H1 (cell line): ENCODE data around the gene GRIK4. TPM values are rescaled to one million over a fixed set of nuclear protein-coding genes. Genes with fewer than 3 reads are reported as not detected.

Source experiments
- CTCF ChIA-PET: fragments of 300-600 bp; sonication (Branson Sonifier 250); formaldehyde crosslinking; loops from one replicate; lab custom pipeline; 2021; ENCODE audit not compliant: partially characterized antibody; lab: Charles Lee
- POLR2A ChIA-PET: fragments of 300-600 bp; sonication (Branson Sonifier 250); formaldehyde crosslinking; loops from one replicate; lab custom pipeline; 2021; ENCODE audit warnings: inconsistent platforms; ENCODE audit not compliant: partially characterized antibody; lab: Charles Lee
- DNase-seq, 2 experiments: peaks; one replicate each; pipeline versions ENCODE4 v3.0.0 to v3.0.0-alpha.2; 2010 to 2022; ENCODE audit warnings: low spot score in 2 of 2, low read depth in 1 of 2, mixed read lengths in 1 of 2
- FAIRE-seq: peaks from 2 replicates; lab custom pipeline; 2011; peaks lifted over from hg19 to GRCh38; lab: Jason Lieb, UNC
- H2AFZ ChIP-seq: 2 replicates; pipeline ENCODE4 v1.8.1; 2012; ENCODE audit warnings: low read length, inconsistent platforms
- H2AK5ac ChIP-seq: 2 replicates; pipeline ENCODE4 v1.6.1; 2013; ENCODE audit warnings: low read depth, low read length
- H2BK120ac ChIP-seq: replicated peaks from 2 replicates; pipeline ENCODE3; 2013; ENCODE audit warnings: low read depth, low read length, inconsistent platforms
- H2BK12ac ChIP-seq: 2 replicates; pipeline ENCODE4 v1.6.1; 2013; ENCODE audit warnings: low read depth, low read length
- H2BK15ac ChIP-seq: 2 replicates; pipeline ENCODE4 v1.6.1; 2013; ENCODE audit warnings: low read length
- H2BK20ac ChIP-seq: 2 replicates; pipeline ENCODE4 v1.6.1; 2013; ENCODE audit warnings: low read length
- H2BK5ac ChIP-seq: 2 replicates; pipeline ENCODE4 v1.6.1; 2013; ENCODE audit warnings: low read depth, low read length
- H3K14ac ChIP-seq: 2 replicates; pipeline ENCODE4 v1.6.1; 2013; ENCODE audit warnings: inconsistent platforms; ENCODE audit not compliant: insufficient read length
- H3K18ac ChIP-seq: 2 replicates; pipeline ENCODE4 v1.6.1; 2013; ENCODE audit warnings: low read length; ENCODE audit errors: extremely low read depth
- H3K23ac ChIP-seq: 2 replicates; pipeline ENCODE4 v1.6.1; 2013; ENCODE audit warnings: inconsistent platforms; ENCODE audit not compliant: insufficient read length
- H3K23me2 ChIP-seq: 2 replicates; pipeline ENCODE4 v1.6.1; 2013; ENCODE audit warnings: low read depth, low read length
- H3K27ac ChIP-seq: 2 replicates; pipeline ENCODE4 v1.6.1; 2011; ENCODE audit warnings: low read depth, low read length, inconsistent platforms
- H3K27me3 ChIP-seq, 4 experiments: replicated peaks in 1 of 4; 1 replicate in 1 of 4; 2 replicates in 3 of 4; pipeline versions ENCODE4 v1.6.1 to v1.8.1; 2011 to 2013; ENCODE audit warnings: low read length in 3 of 4, mild to moderate bottlenecking in 3 of 4, inconsistent platforms in 2 of 4, mixed read lengths in 2 of 4, moderate library complexity in 1 of 4; ENCODE audit not compliant: control insufficient read depth in 3 of 4, insufficient read depth in 3 of 4; ENCODE audit errors: extremely low read depth in 1 of 4
- H3K36me3 ChIP-seq, 4 experiments: 2 replicates each; pipeline versions ENCODE4 v1.6.1 to v1.8.1; 2011 to 2013; ENCODE audit warnings: mild to moderate bottlenecking in 4 of 4, low read length in 3 of 4, moderate library complexity in 2 of 4, control low read depth in 1 of 4, inconsistent platforms in 1 of 4; ENCODE audit not compliant: insufficient read depth in 4 of 4, control insufficient read depth in 2 of 4
- H3K4ac ChIP-seq: replicated peaks from 2 replicates; pipeline ENCODE3; 2013; ENCODE audit warnings: low read length, low read depth, mixed read lengths, inconsistent platforms; ENCODE audit not compliant: insufficient read length
- H3K4me1 ChIP-seq, 4 experiments: replicated peaks in 1 of 4; 1 replicate in 1 of 4; 2 replicates in 3 of 4; pipeline versions ENCODE4 v1.6.1 to v1.8.1; 2011 to 2013; ENCODE audit warnings: low read length in 3 of 4, inconsistent platforms in 2 of 4, mixed read lengths in 1 of 4; ENCODE audit not compliant: insufficient read depth in 4 of 4, control insufficient read depth in 3 of 4
- H3K4me2 ChIP-seq, 2 experiments: 2 replicates each; pipeline versions ENCODE4 v1.6.1 to v1.8.1; 2011 to 2013; ENCODE audit warnings: low read depth in 2 of 2, low read length in 2 of 2, control low read depth in 1 of 2, inconsistent platforms in 1 of 2, mild to moderate bottlenecking in 1 of 2; ENCODE audit not compliant: insufficient read depth in 1 of 2
- H3K4me3 ChIP-seq, 4 experiments: fragments of 200-600, 300-600 bp in 1 of 4; sonication (generic), shearing (Covaris generic), sonication (Bioruptor Twin) in 1 of 4; 2 replicates each; pipeline versions ENCODE4 v1.5.1 to v1.8.1; 2011 to 2016; ENCODE audit warnings: low read length in 4 of 4, low read depth in 3 of 4, control low read depth in 2 of 4, inconsistent platforms in 2 of 4, mild to moderate bottlenecking in 2 of 4, mixed read lengths in 1 of 4, moderate library complexity in 1 of 4; ENCODE audit not compliant: insufficient read depth in 2 of 4; ENCODE audit errors: extremely low read depth in 1 of 4
- H3K56ac ChIP-seq: replicated peaks from 2 replicates; pipeline ENCODE3; 2013; ENCODE audit warnings: low read depth, mild to moderate bottlenecking, mixed read lengths, low read length, inconsistent platforms; ENCODE audit not compliant: insufficient read length
- H3K79me1 ChIP-seq: 2 replicates; pipeline ENCODE4 v1.6.1; 2013; ENCODE audit warnings: low read depth, low read length, control low read depth
- H3K79me2 ChIP-seq, 2 experiments: 2 replicates each; pipeline versions ENCODE4 v1.6.1 to v1.8.1; 2012 to 2013; ENCODE audit warnings: low read length in 2 of 2, mild to moderate bottlenecking in 2 of 2, inconsistent platforms in 1 of 2; ENCODE audit not compliant: insufficient read depth in 2 of 2, control insufficient read depth in 1 of 2
- H3K9ac ChIP-seq, 4 experiments: replicated peaks in 1 of 4; 1 replicate in 1 of 4; 2 replicates in 3 of 4; pipeline versions ENCODE4 v1.6.1 to v1.8.1; 2011 to 2013; ENCODE audit warnings: low read depth in 3 of 4, low read length in 3 of 4, control low read depth in 2 of 4, mild to moderate bottlenecking in 2 of 4, moderate library complexity in 2 of 4, inconsistent platforms in 1 of 4; ENCODE audit errors: extremely low read depth in 1 of 4
- H3K9me3 ChIP-seq, 2 experiments: 2 replicates each; pipeline versions ENCODE4 v1.6.1 to v1.8.1; 2012 to 2013; ENCODE audit warnings: mild to moderate bottlenecking in 2 of 2, moderate library complexity in 2 of 2, control low read depth in 1 of 2, inconsistent platforms in 1 of 2, low read depth in 1 of 2, low read length in 1 of 2, mixed read lengths in 1 of 2; ENCODE audit not compliant: insufficient read depth in 2 of 2
- H4K20me1 ChIP-seq, 2 experiments: replicated peaks in 1 of 2; 2 replicates each; pipeline versions ENCODE3 to v1.8.1; 2011 to 2013; ENCODE audit warnings: inconsistent platforms in 2 of 2, low read length in 2 of 2, mild to moderate bottlenecking in 1 of 2; ENCODE audit not compliant: insufficient read depth in 2 of 2, control insufficient read depth in 1 of 2
- H4K5ac ChIP-seq: 2 replicates; pipeline ENCODE4 v1.6.1; 2013; ENCODE audit warnings: low read length, low read depth, mixed read lengths, inconsistent platforms; ENCODE audit not compliant: insufficient read length
- H4K8ac ChIP-seq: 2 replicates; pipeline ENCODE4 v1.8.0; 2013; ENCODE audit warnings: mild to moderate bottlenecking, moderate library complexity, low read length, inconsistent platforms; ENCODE audit not compliant: insufficient read depth; ENCODE audit errors: extremely low read depth
- H4K91ac ChIP-seq: replicated peaks from 2 replicates; pipeline ENCODE3; 2013; ENCODE audit warnings: low read length, mixed read lengths, inconsistent platforms; ENCODE audit not compliant: insufficient read length
- BCL11A ChIP-seq, 2 experiments: IDR thresholded peaks; one replicate each; pipeline ENCODE4 v1.6.1; 2011; ENCODE audit warnings: low read depth in 2 of 2, low read length in 2 of 2, mild to moderate bottlenecking in 2 of 2
- BRCA1 ChIP-seq: IDR thresholded peaks from 2 replicates; pipeline ENCODE4 v1.6.1; 2012; ENCODE audit warnings: low read depth, low read length, improper control_type of control experiment
- CTCF ChIP-seq, 3 experiments: IDR thresholded peaks; 1 replicate in 2 of 3; 2 replicates in 1 of 3; pipeline versions ENCODE4 v1.5.1 to v1.6.1; 2011; ENCODE audit warnings: low read length in 3 of 3, mild to moderate bottlenecking in 3 of 3, inconsistent platforms in 2 of 3, low read depth in 1 of 3, moderate library complexity in 1 of 3; ENCODE audit not compliant: insufficient read depth in 1 of 3; ENCODE audit errors: control extremely low read depth in 1 of 3
- MAX ChIP-seq: IDR thresholded peaks from 2 replicates; pipeline ENCODE4 v1.6.1; 2012; ENCODE audit warnings: inconsistent platforms
- RAD21 ChIP-seq, 2 experiments: IDR thresholded peaks in 1 of 2; conservative IDR thresholded peaks in 1 of 2; 2 replicates each; pipeline ENCODE4 v1.6.1; 2011; ENCODE audit warnings: low read depth in 2 of 2, low read length in 2 of 2, improper control_type of control experiment in 1 of 2, inconsistent platforms in 1 of 2, mild to moderate bottlenecking in 1 of 2, moderate library complexity in 1 of 2
- ZNF274 ChIP-seq: IDR thresholded peaks from 2 replicates; pipeline ENCODE4 v1.7.0; 2012; ENCODE audit warnings: low read length, borderline replicate concordance; ENCODE audit errors: extremely low read depth
- WGBS, 2 experiments: shearing (Covaris generic) in 1 of 2; methylation state at CpG; one replicate each; pipeline versions ENCODE4 v1.1.6 to v1.1.7; 2013 to 2015; ENCODE audit warnings: low lambda C conversion rate in 2 of 2, mixed read lengths in 2 of 2, inconsistent platforms in 1 of 2, low coverage in 1 of 2, missing lambda C conversion rate in 1 of 2; ENCODE audit not compliant: insufficient replicate concordance in 2 of 2, insufficient coverage in 1 of 2, insufficient read length in 1 of 2; ENCODE audit errors: extremely low coverage in 1 of 2, missing lambda C conversion rate in 1 of 2; 5-methylcytosine and 5-hydroxymethylcytosine counted together
- polyA plus RNA-seq, 7 experiments: library from polyadenylated mRNA; depleted of rRNA in 3 of 7; stranded (reverse) in 5 of 7; unstranded in 2 of 7; fragments of >200 nt in 5 of 7; fragments of 200-250 nt in 2 of 7; gene quantifications; 1 replicate in 5 of 7; 2 replicates in 1 of 7; 4 replicates in 1 of 7; pipeline versions ENCODE4 v1.2.1 to v1.2.3, GENCODE V29; 2011 to 2013; ENCODE audit warnings: missing spikeins in 2 of 7, mixed read lengths in 2 of 7
- total RNA-seq: library from RNA; stranded (reverse); fragmentation: NEBNext Ultra II Directional; extraction: Animal tissue kit (Norgen Biotek cat#: 25700); gene quantifications from 2 replicates; pipeline ENCODE4 v1.2.1, GENCODE V29; 2021

Gene GRIK4
- total and polyA plus RNA-seq, 2 of the 8 experiments (the other 6 are each of a cell fraction or from before 2014, with no cell fraction given), result 1.2 to 2.9 TPM

DNA sequence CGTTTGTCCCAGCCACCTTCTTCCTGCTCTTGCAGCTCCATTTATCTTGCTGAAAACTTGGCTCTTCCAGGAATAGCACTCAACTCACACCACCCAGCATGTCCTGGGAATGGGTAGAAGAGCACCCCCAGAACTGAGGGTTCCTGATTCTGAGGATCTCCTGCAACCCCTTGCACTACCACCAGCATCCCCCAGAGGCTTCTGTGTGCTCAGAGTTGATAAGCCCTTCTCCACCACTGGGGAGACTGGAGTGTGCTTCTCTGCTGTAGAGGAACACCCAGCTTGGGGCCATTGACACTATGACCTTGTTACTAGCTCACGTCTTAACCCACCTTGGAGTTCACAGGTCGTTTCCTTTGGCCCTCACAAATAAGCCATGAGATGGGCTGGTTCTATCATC, 121.0 kb downstream of the GRIK4 start:
- no peak overlapping the region for H3K4ac ChIP-seq
- peaks cover 0 to 8% (median 2%) of the 10 kb centered on the region in 4 experiments; a peak in 2 of 7 replicates for H3K4me1 ChIP-seq
- H3K23ac ChIP-seq, result no peak overlapping the region
- H3K79me1 ChIP-seq, result no peaks in the 10 kb centered on the region
- peaks cover 0 to 5% (median 2%) of the 10 kb centered on the region in 4 experiments; a peak in 5 of 7 replicates for H3K27me3 ChIP-seq
- no peak overlapping the region for H2BK12ac ChIP-seq
- peaks cover 0 to 4% of the 10 kb centered on the region in 2 experiments for H4K20me1 ChIP-seq
- H3K27ac ChIP-seq, result no peak overlapping the region
- no peaks in the 10 kb centered on the region for H3K79me2 ChIP-seq
- FAIRE-seq (no peak), DNase-seq (no peak)
- H3K23me2 ChIP-seq, result no peaks in the 10 kb centered on the region
- WGBS, 2 experiments, result 83% methylated on average over 3 of the region's 3 CpGs; no CpG with 5 or more reads in 1 of the 2 experiments
- H2BK20ac ChIP-seq, result no peak overlapping the region
- H3K9ac ChIP-seq, result no peak overlapping the region
- no peak overlapping the region for H3K18ac ChIP-seq
- no peak overlapping the region for H3K14ac ChIP-seq
- no peak overlapping the region for H4K5ac ChIP-seq
- no peak overlapping the region for H2BK15ac ChIP-seq
- no peak overlapping the region for H4K91ac ChIP-seq
- H2BK5ac ChIP-seq, result no peak overlapping the region
- TF ChIP-seq CTCF (IDR thresholded peaks at IDR 0.05; ENCODE audit: control extremely low read depth in 1 of 3, insufficient read depth in 1 of 3, low read depth in 1 of 3, low read length in 3 of 3), result peak; percentile 45 to 88 (median 64)
- peak; percentile 23 to 54; a peak in 2 of 4 replicates for TF ChIP-seq RAD21 (IDR thresholded peaks at IDR 0.05 in 1 of 2, conservative IDR thresholded peaks at IDR 0.05 in 1 of 2; ENCODE audit: low read depth in 2 of 2, low read length in 2 of 2)
- no peak for TF ChIP-seq BCL11A (IDR thresholded peaks at IDR 0.05; ENCODE audit: low read depth in 2 of 2, low read length in 2 of 2)
- no peak for TF ChIP-seq MAX
- no peak for TF ChIP-seq ZNF274
- TF ChIP-seq BRCA1, result no peak
- 0 out of 2 replicates have a peak overlapping the region, but pooled peaks have one; percentile 18 for H2AK5ac ChIP-seq
- no peaks in the 10 kb centered on the region for H3K9me3 ChIP-seq
- CTCF ChIA-PET, result interaction anchor here (0.5 to 13.5 kb wide), 32 partner anchors 8 to 455 kb away, joined by 3 to 155 read pairs (median 4); partner anchors contain the start of gene GRIK4
- H3K36me3 ChIP-seq, result no peaks in the 10 kb centered on the region
- H2BK120ac ChIP-seq, result no peak overlapping the region
- no peak overlapping the region for H3K56ac ChIP-seq
- H4K8ac ChIP-seq, result no peak overlapping the region
- no peak overlapping the region for H3K4me2 ChIP-seq
- POLR2A ChIA-PET, result interaction anchor here (1.0 kb wide), 1 partner anchor 76 kb away, joined by 3 read pairs; no protein-coding TSS in a partner anchor
- H3K4me3 ChIP-seq, result no peak overlapping the region
- no peak overlapping the region for H2AFZ ChIP-seq
